ENCODE data around the gene ADCY5. TPM values are rescaled to one million over a fixed set of nuclear protein-coding genes. Genes with fewer than 3 reads are reported as not detected.

The ADCY5 gene
- polyA plus RNA-seq, 1 donor, result 10.6 TPM

GRCh38 chr3:123481722-123482457 is 33.0 kb upstream of the ADCY5 start:
- DNase-seq, result no peak
- H3K4me1 ChIP-seq (ENCODE audit: control insufficient read depth, insufficient read depth, low read length), result no peaks in the 10 kb centered on the region
- no peaks in the 10 kb centered on the region for H3K9me3 ChIP-seq (ENCODE audit: control insufficient read depth, low read depth, low read length)
- no peaks in the 10 kb centered on the region for H3K36me3 ChIP-seq (ENCODE audit: control insufficient read depth, insufficient read depth, low read length)
- 80% methylated on average over 2 of the region's 12 CpGs for WGBS (ENCODE audit: insufficient coverage, low lambda C conversion rate)
- H3K27ac ChIP-seq (ENCODE audit: low read length), result no peak overlapping the region
- no peak overlapping the region for H3K4me3 ChIP-seq (ENCODE audit: low read length)
- H3K27me3 ChIP-seq (ENCODE audit: control insufficient read depth, insufficient read depth, low read length), result no peaks in the 10 kb centered on the region

DNA sequence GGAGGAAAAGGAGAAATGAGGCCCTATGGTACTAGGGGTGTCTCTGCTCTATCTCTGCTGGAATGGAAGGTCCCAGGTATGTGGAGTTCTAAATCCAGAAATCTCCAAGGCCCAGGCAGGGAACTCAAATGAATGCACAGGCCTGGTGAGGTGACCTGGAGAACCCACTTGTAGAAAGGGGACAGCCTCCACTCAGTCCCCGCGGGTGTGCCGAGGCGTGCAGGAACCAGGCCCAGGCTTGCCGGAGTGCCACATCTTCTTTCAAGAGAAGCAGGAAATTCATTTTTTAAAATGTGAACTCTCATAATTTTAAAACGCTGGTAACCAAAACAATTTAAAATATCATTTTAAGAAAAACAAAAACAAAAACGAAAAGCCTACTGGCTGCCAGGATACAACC is 32.2 kb upstream of the ADCY5 start:
- Histone ChIP-seq H3K27me3 (ENCODE audit: control insufficient read depth, insufficient read depth, low read length) (no peaks in the 10 kb centered on the region), H3K4me3 (ENCODE audit: low read length) (no peak overlapping the region), H3K36me3 (ENCODE audit: control insufficient read depth, insufficient read depth, low read length) (no peaks in the 10 kb centered on the region), H3K4me1 (ENCODE audit: control insufficient read depth, insufficient read depth, low read length) (no peaks in the 10 kb centered on the region), H3K27ac (ENCODE audit: low read length) (no peak overlapping the region), H3K9me3 (ENCODE audit: control insufficient read depth, low read depth, low read length) (no peaks in the 10 kb centered on the region)
- WGBS (ENCODE audit: insufficient coverage, low lambda C conversion rate), result no CpG with 5 or more reads among the region's 7 CpGs
- DNase-seq, result no peak

DNA sequence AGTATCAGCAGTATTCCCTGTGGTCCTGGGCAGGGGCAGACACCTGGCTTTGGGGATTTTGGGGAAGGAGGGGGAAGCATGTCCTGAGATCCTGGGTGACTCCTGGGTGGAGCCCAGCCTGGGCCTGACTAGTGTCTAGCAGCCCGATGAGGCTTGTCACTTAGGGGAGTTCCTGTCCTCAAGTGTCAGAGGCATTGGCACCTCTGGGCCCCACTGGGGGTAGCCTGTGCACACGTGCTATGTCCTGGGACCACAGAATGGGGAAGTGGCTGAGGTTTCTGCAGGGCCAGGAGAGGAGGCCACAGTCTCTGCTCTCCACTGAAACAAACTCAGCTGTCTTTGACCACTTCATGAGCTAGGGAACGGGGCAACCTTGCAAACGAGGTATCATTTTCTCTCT is 31.5 kb upstream of the ADCY5 start:
- H3K9me3 ChIP-seq (ENCODE audit: control insufficient read depth, low read depth, low read length), result no peaks in the 10 kb centered on the region
- no peak overlapping the region for H3K27ac ChIP-seq (ENCODE audit: low read length)
- no CpG with 5 or more reads among the region's 4 CpGs for WGBS (ENCODE audit: insufficient coverage, low lambda C conversion rate)
- H3K4me1 ChIP-seq (ENCODE audit: control insufficient read depth, insufficient read depth, low read length), result no peaks in the 10 kb centered on the region
- DNase-seq, result no peak
- no peak overlapping the region for H3K4me3 ChIP-seq (ENCODE audit: low read length)
- no peaks in the 10 kb centered on the region for H3K36me3 ChIP-seq (ENCODE audit: control insufficient read depth, insufficient read depth, low read length)
- no peaks in the 10 kb centered on the region for H3K27me3 ChIP-seq (ENCODE audit: control insufficient read depth, insufficient read depth, low read length)

DNA sequence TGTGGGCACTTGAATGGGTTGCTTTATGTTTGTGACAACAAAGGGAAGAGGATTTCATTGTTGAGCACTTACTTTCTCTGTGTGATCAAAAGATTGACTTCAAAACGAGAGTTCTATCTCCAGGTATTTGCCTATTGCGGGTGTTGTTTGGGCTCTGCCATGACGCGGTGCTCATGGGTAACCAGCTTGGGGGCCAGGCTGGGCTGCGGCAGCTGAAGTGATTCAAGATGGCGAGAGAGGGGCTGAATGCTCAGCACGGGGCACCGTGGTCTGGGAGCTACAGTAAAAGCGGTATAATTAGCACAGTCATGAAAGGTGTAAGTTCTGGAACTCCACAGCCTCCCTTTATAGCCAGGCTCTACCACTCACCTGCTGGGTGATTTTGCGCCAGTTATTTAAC is 31.0 kb upstream of the ADCY5 start:
- no peak for DNase-seq
- no CpG with 5 or more reads among the region's 10 CpGs for WGBS (ENCODE audit: insufficient coverage, low lambda C conversion rate)
- no peaks in the 10 kb centered on the region for H3K4me1 ChIP-seq (ENCODE audit: control insufficient read depth, insufficient read depth, low read length)

GRCh38 chr3:123478314-123478713 is 29.4 kb upstream of the ADCY5 start:
- no CpG with 5 or more reads among the region's 2 CpGs for WGBS (ENCODE audit: insufficient coverage, low lambda C conversion rate)
- Histone ChIP-seq H3K9me3 (ENCODE audit: control insufficient read depth, low read depth, low read length) (no peaks in the 10 kb centered on the region), H3K36me3 (ENCODE audit: control insufficient read depth, insufficient read depth, low read length) (no peaks in the 10 kb centered on the region), H3K27me3 (ENCODE audit: control insufficient read depth, insufficient read depth, low read length) (no peaks in the 10 kb centered on the region), H3K27ac (ENCODE audit: low read length) (no peak overlapping the region), H3K4me1 (ENCODE audit: control insufficient read depth, insufficient read depth, low read length) (no peaks in the 10 kb centered on the region), H3K4me3 (ENCODE audit: low read length) (no peak overlapping the region)
- DNase-seq, result no peak

More for the DNA sequence above, 31.0 kb upstream of the ADCY5 start:
- Histone ChIP-seq H3K9me3 (ENCODE audit: control insufficient read depth, low read depth, low read length) (no peaks in the 10 kb centered on the region), H3K36me3 (ENCODE audit: control insufficient read depth, insufficient read depth, low read length) (no peaks in the 10 kb centered on the region), H3K4me3 (ENCODE audit: low read length) (no peak overlapping the region), H3K27ac (ENCODE audit: low read length) (no peak overlapping the region), H3K27me3 (ENCODE audit: control insufficient read depth, insufficient read depth, low read length) (no peaks in the 10 kb centered on the region)

GRCh38 chr3:123476967-123477750 is 28.3 kb upstream of the ADCY5 start:
- Histone ChIP-seq H3K36me3 (ENCODE audit: control insufficient read depth, insufficient read depth, low read length) (no peaks in the 10 kb centered on the region), H3K27me3 (ENCODE audit: control insufficient read depth, insufficient read depth, low read length) (no peaks in the 10 kb centered on the region), H3K4me3 (ENCODE audit: low read length) (no peak overlapping the region), H3K4me1 (ENCODE audit: control insufficient read depth, insufficient read depth, low read length) (no peaks in the 10 kb centered on the region), H3K9me3 (ENCODE audit: control insufficient read depth, low read depth, low read length) (no peaks in the 10 kb centered on the region), H3K27ac (ENCODE audit: low read length) (no peak overlapping the region)
- peak in 1 of 2 donors; percentile 40 for DNase-seq
- 50% methylated on average over 1 of the region's 15 CpGs for WGBS (ENCODE audit: insufficient coverage, low lambda C conversion rate)

DNA sequence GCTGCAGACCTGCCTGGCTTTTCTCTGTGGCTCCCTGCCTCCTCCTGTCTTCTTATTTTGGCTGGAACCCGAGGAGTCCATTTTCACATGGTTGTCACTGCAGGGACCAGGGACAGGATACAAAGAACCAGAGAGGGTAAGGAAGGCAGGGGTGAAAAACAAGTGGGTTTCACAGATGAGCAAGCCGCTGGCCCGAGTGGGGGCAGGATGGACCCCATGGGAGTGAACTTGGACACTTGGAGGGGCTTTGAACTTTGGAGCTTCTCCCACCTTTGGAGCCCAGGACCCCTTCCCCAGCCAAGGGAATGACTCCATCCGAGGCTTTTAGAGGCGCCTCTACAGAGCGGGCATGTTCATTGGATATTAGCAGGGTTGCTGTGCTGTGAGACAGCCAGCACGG is 26.9 kb upstream of the ADCY5 start:
- DNase-seq, result no peak
- Histone ChIP-seq H3K36me3 (ENCODE audit: control insufficient read depth, insufficient read depth, low read length) (no peaks in the 10 kb centered on the region), H3K4me3 (ENCODE audit: low read length) (no peak overlapping the region), H3K27ac (ENCODE audit: low read length) (no peak overlapping the region), H3K27me3 (ENCODE audit: control insufficient read depth, insufficient read depth, low read length) (no peaks in the 10 kb centered on the region), H3K9me3 (ENCODE audit: control insufficient read depth, low read depth, low read length) (no peaks in the 10 kb centered on the region), H3K4me1 (ENCODE audit: control insufficient read depth, insufficient read depth, low read length) (no peaks in the 10 kb centered on the region)
- no CpG with 5 or more reads among the region's 7 CpGs for WGBS (ENCODE audit: insufficient coverage, low lambda C conversion rate)

GRCh38 chr3:123471106-123471505 is 22.2 kb upstream of the ADCY5 start:
- no peaks in the 10 kb centered on the region for H3K27me3 ChIP-seq (ENCODE audit: control insufficient read depth, insufficient read depth, low read length)
- DNase-seq, result no peak
- no CpG with 5 or more reads among the region's 5 CpGs for WGBS (ENCODE audit: insufficient coverage, low lambda C conversion rate)
- peaks cover 4% of the 10 kb centered on the region for H3K4me1 ChIP-seq (ENCODE audit: control insufficient read depth, insufficient read depth, low read length)
- no peak overlapping the region for H3K4me3 ChIP-seq (ENCODE audit: low read length)
- H3K9me3 ChIP-seq (ENCODE audit: control insufficient read depth, low read depth, low read length), result no peaks in the 10 kb centered on the region
- H3K36me3 ChIP-seq (ENCODE audit: control insufficient read depth, insufficient read depth, low read length), result no peaks in the 10 kb centered on the region
- no peak overlapping the region for H3K27ac ChIP-seq (ENCODE audit: low read length)

DNA sequence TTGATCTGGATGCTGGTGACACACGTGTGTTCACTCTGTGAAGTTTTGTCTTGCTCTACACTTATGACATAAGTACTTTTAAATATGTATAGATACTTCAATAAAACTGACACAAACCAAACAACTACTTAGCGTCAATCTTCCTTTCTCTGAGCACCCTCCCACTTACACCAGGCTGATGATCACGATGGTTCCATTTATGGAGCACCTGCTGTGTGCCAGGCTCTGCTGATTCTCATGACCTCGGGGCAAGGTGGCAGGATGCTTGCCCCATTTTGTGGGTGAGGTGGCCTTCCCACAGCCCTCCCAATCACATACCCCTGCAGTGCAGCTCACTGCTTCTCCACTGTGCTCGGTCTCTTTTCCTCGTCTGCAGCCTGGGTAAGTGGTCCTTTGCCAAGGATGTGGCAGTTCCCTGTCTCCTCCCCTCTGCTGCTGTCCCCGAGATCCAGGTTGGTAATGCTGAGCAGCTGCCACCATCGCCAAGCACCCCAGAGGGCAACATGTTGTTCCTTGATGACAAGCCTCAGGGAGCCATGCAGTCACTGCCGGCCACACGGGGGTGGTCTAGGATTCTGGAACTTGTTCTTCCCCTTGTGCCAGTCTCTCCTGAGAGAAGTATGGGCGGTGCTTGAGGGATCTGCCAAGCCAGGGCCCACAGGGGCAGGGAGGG is 20.6 kb upstream of the ADCY5 start:
- Histone ChIP-seq H3K4me1 (ENCODE audit: control insufficient read depth, insufficient read depth, low read length) (peaks cover 4% of the 10 kb centered on the region), H3K36me3 (ENCODE audit: control insufficient read depth, insufficient read depth, low read length) (no peaks in the 10 kb centered on the region), H3K27me3 (ENCODE audit: control insufficient read depth, insufficient read depth, low read length) (no peaks in the 10 kb centered on the region), H3K4me3 (ENCODE audit: low read length) (no peak overlapping the region), H3K27ac (ENCODE audit: low read length) (no peak overlapping the region), H3K9me3 (ENCODE audit: control insufficient read depth, low read depth, low read length) (no peaks in the 10 kb centered on the region)
- no peak for DNase-seq
- no CpG with 5 or more reads among the region's 11 CpGs for WGBS (ENCODE audit: insufficient coverage, low lambda C conversion rate)

GRCh38 chr3:123467046-123467445 is 18.2 kb upstream of the ADCY5 start:
- no CpG with 5 or more reads among the region's 5 CpGs for WGBS (ENCODE audit: insufficient coverage, low lambda C conversion rate)
- peaks cover 4% of the 10 kb centered on the region for H3K4me1 ChIP-seq (ENCODE audit: control insufficient read depth, insufficient read depth, low read length)
- no peaks in the 10 kb centered on the region for H3K27me3 ChIP-seq (ENCODE audit: control insufficient read depth, insufficient read depth, low read length)
- no peaks in the 10 kb centered on the region for H3K9me3 ChIP-seq (ENCODE audit: control insufficient read depth, low read depth, low read length)
- no peak overlapping the region for H3K4me3 ChIP-seq (ENCODE audit: low read length)
- peak; percentile 49 to 71 for DNase-seq
- H3K27ac ChIP-seq (ENCODE audit: low read length), result no peak overlapping the region
- H3K36me3 ChIP-seq (ENCODE audit: control insufficient read depth, insufficient read depth, low read length), result no peaks in the 10 kb centered on the region

Data from large intestine (tissue), 3 donors.